ENCODE measurements around the gene ASTN2. TPM values are rescaled to one million over a fixed set of nuclear protein-coding genes. Genes with fewer than 3 reads are reported as not detected.

Gene ASTN2
- total RNA-seq, 6 experiments from 2014 or later, result 0.91 to 3.1 (median 2.5) TPM

DNA sequence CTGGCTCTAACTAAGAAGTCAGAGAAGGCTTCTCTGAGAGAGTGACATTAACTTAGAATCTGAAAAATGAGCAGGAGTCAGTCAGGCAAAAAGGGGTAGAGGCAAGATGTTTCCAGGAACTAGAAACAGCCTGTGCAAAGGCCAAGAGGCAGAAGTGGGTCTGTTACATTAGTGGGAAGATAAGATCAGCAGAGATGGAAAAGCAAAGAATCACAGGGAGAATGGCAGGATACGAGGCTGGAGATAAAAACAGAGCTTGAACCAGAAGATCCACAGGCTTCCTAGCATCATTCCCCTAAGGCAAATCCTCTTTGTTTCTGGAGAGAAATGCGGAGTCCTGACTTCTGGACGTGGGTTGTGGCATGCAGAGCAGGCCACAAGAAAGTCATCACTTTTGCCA is 27.4 kb downstream of the ASTN2 start:
- H3K27ac ChIP-seq, result no peak overlapping the region
- DNase-seq (no peak), ATAC-seq (no peak)
- no peak for TF ChIP-seq CTCF (IDR thresholded peaks at IDR 0.05)
- TF ChIP-seq POLR2A (IDR thresholded peaks at IDR 0.05), result no peak
- H3K9me3 ChIP-seq, result no peaks in the 10 kb centered on the region
- intact Hi-C loops (cut with DNase I), result no loop called here
- no peak overlapping the region for H3K4me3 ChIP-seq
- H3K4me1 ChIP-seq, result no peaks in the 10 kb centered on the region
- no peaks in the 10 kb centered on the region for H3K36me3 ChIP-seq
- 46% methylated on average over 3 of the region's 3 CpGs for WGBS (ENCODE audit: insufficient coverage, low coverage, low lambda C conversion rate, missing lambda C conversion rate)
- H3K27me3 ChIP-seq, result no peaks in the 10 kb centered on the region

- Histone ChIP-seq H3K27me3 (no peaks in the 10 kb centered on the region), H3K4me3 (no peak overlapping the region), H3K36me3 (no peaks in the 10 kb centered on the region), H3K4me1 (no peaks in the 10 kb centered on the region), H3K27ac (no peak overlapping the region), H3K9me3 (no peaks in the 10 kb centered on the region)
- TF ChIP-seq CTCF (IDR thresholded peaks at IDR 0.05) (no peak), POLR2A (IDR thresholded peaks at IDR 0.05) (no peak)
- ATAC-seq (no peak), DNase-seq (no peak)
- intact Hi-C loops (cut with DNase I), result no loop called here
- WGBS (ENCODE audit: insufficient coverage, low coverage, low lambda C conversion rate, missing lambda C conversion rate), result 42% methylated on average over 2 of the region's 2 CpGs
Measured at GRCh38 chr9:117379341-117379740, 35.5 kb downstream of the ASTN2 start.

DNA sequence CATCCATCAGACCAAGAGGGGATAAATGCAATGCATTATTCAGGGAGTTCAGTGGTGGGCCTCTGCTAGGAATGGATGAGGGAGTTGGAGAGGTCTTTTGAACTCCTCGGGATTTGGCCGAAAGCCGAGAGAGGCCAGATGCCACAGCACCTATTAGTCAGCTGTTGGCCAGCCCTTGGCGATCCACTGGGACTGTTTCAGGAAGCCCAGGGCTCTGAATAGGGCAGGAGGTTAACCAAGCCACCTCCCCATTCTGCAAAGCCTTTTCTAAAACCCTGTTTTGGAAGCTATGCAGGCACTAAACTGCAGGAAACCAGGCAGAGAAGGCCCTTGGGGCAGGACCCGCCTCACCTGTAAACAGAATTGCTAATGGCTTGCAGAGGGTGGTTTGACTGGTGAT is 37.8 kb downstream of the ASTN2 start:
- 55% methylated on average over 2 of the region's 5 CpGs for WGBS (ENCODE audit: insufficient coverage, low coverage, low lambda C conversion rate, missing lambda C conversion rate)
- no peaks in the 10 kb centered on the region for H3K9me3 ChIP-seq
- intact Hi-C loops (cut with DNase I), result no loop called here
- no peak overlapping the region for H3K4me3 ChIP-seq
- ATAC-seq (no peak), DNase-seq (no peak)
- H3K27ac ChIP-seq, result no peak overlapping the region
- no peak for TF ChIP-seq POLR2A (IDR thresholded peaks at IDR 0.05)
- TF ChIP-seq CTCF (IDR thresholded peaks at IDR 0.05), result no peak
- H3K36me3 ChIP-seq, result no peaks in the 10 kb centered on the region
- no peaks in the 10 kb centered on the region for H3K4me1 ChIP-seq
- H3K27me3 ChIP-seq, result no peaks in the 10 kb centered on the region

GRCh38 chr9:117375956-117376355 is 38.9 kb downstream of the ASTN2 start:
- Histone ChIP-seq H3K27me3 (no peaks in the 10 kb centered on the region), H3K36me3 (no peaks in the 10 kb centered on the region), H3K4me1 (no peaks in the 10 kb centered on the region), H3K9me3 (no peaks in the 10 kb centered on the region), H3K27ac (no peak overlapping the region), H3K4me3 (no peak overlapping the region)
- no peak for ATAC-seq
- 50% methylated on average over 1 of the region's 1 CpG for WGBS (ENCODE audit: insufficient coverage, low coverage, low lambda C conversion rate, missing lambda C conversion rate)
- no peak for TF ChIP-seq CTCF (IDR thresholded peaks at IDR 0.05)
- no peak for TF ChIP-seq POLR2A (IDR thresholded peaks at IDR 0.05)
- DNase-seq, result no peak
- intact Hi-C loops (cut with DNase I), result no loop called here

DNA sequence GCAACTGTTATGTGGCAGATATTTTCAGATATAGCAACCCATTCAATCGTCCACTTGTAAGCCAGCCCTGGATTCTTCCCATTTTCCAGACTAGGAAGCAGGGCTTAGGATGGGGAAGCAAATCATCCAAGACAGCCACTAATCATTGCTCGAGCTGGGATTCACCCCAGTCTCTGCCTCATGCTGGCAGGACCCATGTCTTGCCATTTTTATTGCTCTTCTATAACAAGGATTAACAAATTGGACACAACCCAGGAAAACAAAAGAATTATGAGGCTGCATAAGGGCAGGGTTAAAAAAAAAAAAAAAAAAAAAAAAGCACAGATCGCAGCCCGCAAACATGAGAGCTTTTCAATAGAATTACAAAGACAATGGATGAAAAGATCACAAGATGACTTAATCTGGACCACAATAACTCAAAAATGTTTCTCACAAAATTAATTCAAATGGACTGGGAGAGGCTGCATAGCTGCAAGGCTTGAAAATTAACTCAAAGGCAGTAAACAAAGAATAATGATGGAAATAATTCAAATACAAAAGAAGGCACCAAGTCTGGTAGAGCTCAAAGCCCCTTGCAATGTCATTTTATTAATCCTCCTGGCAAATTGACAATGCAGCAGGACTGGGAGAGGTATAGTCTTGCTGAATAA is 40.7 kb downstream of the ASTN2 start:
- H3K4me1 ChIP-seq, result no peaks in the 10 kb centered on the region
- DNase-seq (no peak), ATAC-seq (no peak)
- no peak overlapping the region for H3K27ac ChIP-seq
- H3K4me3 ChIP-seq, result no peak overlapping the region
- 60% methylated on average over 4 of the region's 4 CpGs for WGBS (ENCODE audit: insufficient coverage, low coverage, low lambda C conversion rate, missing lambda C conversion rate)
- H3K9me3 ChIP-seq, result no peaks in the 10 kb centered on the region
- no peak for TF ChIP-seq POLR2A (IDR thresholded peaks at IDR 0.05)
- no peak for TF ChIP-seq CTCF (IDR thresholded peaks at IDR 0.05)
- H3K36me3 ChIP-seq, result no peaks in the 10 kb centered on the region
- intact Hi-C loops (cut with DNase I), result no loop called here
- no peaks in the 10 kb centered on the region for H3K27me3 ChIP-seq

Measured in right lobe of liver (tissue), 6 donors.